GM23248 (cell line): ENCODE measurements around the gene PTPRE. TPM values are rescaled to one million over a fixed set of nuclear protein-coding genes. Genes with fewer than 3 reads are reported as not detected.
"Not testable (repeated sequence)": the region's sequence is repeated elsewhere in the genome, so short reads cannot be mapped to it uniquely, and the experiment has no call there.

Experiments
- DNase-seq: peaks from one replicate; pipeline ENCODE4 v3.0.0-alpha.2; 2015
- H2AFZ ChIP-seq: fragments of 200-600 bp; sonication (generic); 2 replicates; pipeline ENCODE4 v1.6.1; 2016; ENCODE audit warnings: antibody characterized with exemption
- H3F3A ChIP-seq: fragments of 200-600 bp; sonication (generic); 2 replicates; pipeline ENCODE4 v1.6.1; 2016; ENCODE audit warnings: mild to moderate bottlenecking, antibody characterized with exemption, mixed run types; ENCODE audit not compliant: insufficient read depth
- H3K27ac ChIP-seq: fragments of 200-600 bp; sonication (generic); 2 replicates; pipeline ENCODE4 v1.5.1; 2016; ENCODE audit warnings: mild to moderate bottlenecking
- H3K27me3 ChIP-seq: fragments of 200-600 bp; sonication (generic); replicated peaks from 2 replicates; pipeline ENCODE4 v1.6.1; 2016; ENCODE audit warnings: mild to moderate bottlenecking; ENCODE audit not compliant: insufficient read depth
- H3K36me3 ChIP-seq: fragments of 200-600 bp; sonication (generic); 2 replicates; pipeline ENCODE4 v1.6.1; 2016; ENCODE audit warnings: low read depth, mild to moderate bottlenecking
- H3K4me1 ChIP-seq: fragments of 200-600 bp; sonication (generic); 2 replicates; pipeline ENCODE4 v1.6.1; 2016; ENCODE audit warnings: mild to moderate bottlenecking; ENCODE audit not compliant: insufficient read depth
- H3K4me2 ChIP-seq: fragments of 200-600 bp; sonication (generic); one replicate; pipeline ENCODE4 v1.6.1; 2016; ENCODE audit warnings: mild to moderate bottlenecking; ENCODE audit not compliant: unreplicated experiment
- H3K4me3 ChIP-seq: fragments of 200-600 bp; sonication (generic); 2 replicates; pipeline ENCODE4 v1.5.1; 2016; ENCODE audit warnings: mild to moderate bottlenecking
- H3K79me2 ChIP-seq: fragments of 200-600 bp; sonication (generic); 2 replicates; pipeline ENCODE4 v1.6.1; 2016; ENCODE audit warnings: mild to moderate bottlenecking; ENCODE audit not compliant: insufficient read depth
- H3K9ac ChIP-seq: fragments of 200-600 bp; sonication (generic); 2 replicates; pipeline ENCODE4 v1.6.1; 2016; ENCODE audit warnings: mild to moderate bottlenecking
- H3K9me2 ChIP-seq: fragments of 200-600 bp; sonication (generic); 2 replicates; pipeline ENCODE4 v1.6.1; 2016; ENCODE audit warnings: mixed run types, mild to moderate bottlenecking, moderate library complexity; ENCODE audit not compliant: insufficient read depth
- H3K9me3 ChIP-seq: fragments of 200-600 bp; sonication (generic); one replicate; pipeline ENCODE4 v1.6.1; 2017; ENCODE audit warnings: low read depth
- H4K20me1 ChIP-seq: fragments of 200-600 bp; sonication (generic); 2 replicates; pipeline ENCODE4 v1.6.0; 2016; ENCODE audit not compliant: insufficient read depth
- EZH2 ChIP-seq: fragments of 200-600 bp; sonication (generic); IDR thresholded peaks from 2 replicates; pipeline ENCODE4 v1.6.1; 2018; ENCODE audit warnings: antibody characterized with exemption, mild to moderate bottlenecking; ENCODE audit not compliant: insufficient read depth, poor library complexity, severe bottlenecking
- EZH2phosphoT487 ChIP-seq: fragments of 200-600 bp; sonication (generic); IDR thresholded peaks from 2 replicates; pipeline ENCODE4 v1.6.1; 2018; ENCODE audit warnings: antibody characterized with exemption, moderate library complexity, mild to moderate bottlenecking, low read depth; ENCODE audit not compliant: insufficient read depth
- WGBS, 2 experiments: methylation state at CpG; one replicate each; pipeline ENCODE4 v1.1.6; 2015 to 2017; ENCODE audit warnings: low lambda C conversion rate in 2 of 2, low coverage in 1 of 2; ENCODE audit errors: missing lambda C conversion rate in 2 of 2; 5-methylcytosine and 5-hydroxymethylcytosine counted together
- in situ Hi-C: fragments of 300-500 bp; cut with MboI; formaldehyde crosslinking; loops from 2 replicates; pipeline ENCODE4 v1.15.0; 2020
- polyA plus RNA-seq: library from polyadenylated mRNA; unstranded; fragments of >200 nt; fragmentation: Nextera tagmentation; extraction: Ambion mirVana; gene quantifications from 2 replicates; pipeline ENCODE4 v1.2.1, GENCODE V29; 2016
- total RNA-seq: library from RNA; depleted of rRNA; stranded (reverse); fragments of >200 nt; shearing (Covaris generic); gene quantifications from 2 replicates; pipeline ENCODE4 v1.2.3, GENCODE V29; 2014

Gene PTPRE
- total and polyA plus RNA-seq, 2 experiments from 2014 or later, result 2.7 to 4.7 TPM

DNA sequence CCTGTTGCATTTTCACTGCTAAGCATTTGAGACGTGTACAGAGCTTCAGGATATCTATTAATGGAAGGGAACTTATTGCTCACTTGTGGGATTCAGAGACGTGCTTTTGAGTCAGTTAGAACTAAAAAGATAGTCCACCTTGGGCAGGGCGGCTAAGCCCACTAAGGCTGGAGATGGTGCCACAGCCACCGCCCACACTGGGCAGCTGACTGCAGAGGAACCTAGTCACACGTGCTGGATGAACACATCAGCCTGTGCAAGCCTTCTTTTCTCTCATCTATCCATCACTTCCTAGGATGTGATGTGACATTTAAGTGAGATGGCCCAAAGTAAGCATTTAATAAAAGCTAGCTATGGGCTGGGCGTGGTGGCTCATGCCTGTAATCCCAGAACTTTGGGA is 78.0 kb downstream of the PTPRE start:
- H3K9ac ChIP-seq, result no peak overlapping the region
- H3K9me2 ChIP-seq, result no peaks in the 10 kb centered on the region
- in situ Hi-C loops, result no loop called here
- H3K27ac ChIP-seq, result no peak overlapping the region
- H3F3A ChIP-seq, result 0 out of 2 replicates have a peak, but pooled peaks cover 4% of the 10 kb centered on the region
- no peak for TF ChIP-seq EZH2
- no peak for TF ChIP-seq EZH2phosphoT487
- no peaks in the 10 kb centered on the region for H3K9me3 ChIP-seq
- no peaks in the 10 kb centered on the region for H3K27me3 ChIP-seq
- WGBS, 2 experiments, result 80 to 81% methylated on average over 6 of the region's 6 CpGs
- no peak overlapping the region for H3K4me3 ChIP-seq
- no peak for DNase-seq
- no peak overlapping the region for H2AFZ ChIP-seq
- H4K20me1 ChIP-seq, result no peaks in the 10 kb centered on the region
- no peak overlapping the region for H3K4me2 ChIP-seq
- no peaks in the 10 kb centered on the region for H3K36me3 ChIP-seq
- no peaks in the 10 kb centered on the region for H3K79me2 ChIP-seq
- H3K4me1 ChIP-seq, result peaks cover 2% of the 10 kb centered on the region

DNA sequence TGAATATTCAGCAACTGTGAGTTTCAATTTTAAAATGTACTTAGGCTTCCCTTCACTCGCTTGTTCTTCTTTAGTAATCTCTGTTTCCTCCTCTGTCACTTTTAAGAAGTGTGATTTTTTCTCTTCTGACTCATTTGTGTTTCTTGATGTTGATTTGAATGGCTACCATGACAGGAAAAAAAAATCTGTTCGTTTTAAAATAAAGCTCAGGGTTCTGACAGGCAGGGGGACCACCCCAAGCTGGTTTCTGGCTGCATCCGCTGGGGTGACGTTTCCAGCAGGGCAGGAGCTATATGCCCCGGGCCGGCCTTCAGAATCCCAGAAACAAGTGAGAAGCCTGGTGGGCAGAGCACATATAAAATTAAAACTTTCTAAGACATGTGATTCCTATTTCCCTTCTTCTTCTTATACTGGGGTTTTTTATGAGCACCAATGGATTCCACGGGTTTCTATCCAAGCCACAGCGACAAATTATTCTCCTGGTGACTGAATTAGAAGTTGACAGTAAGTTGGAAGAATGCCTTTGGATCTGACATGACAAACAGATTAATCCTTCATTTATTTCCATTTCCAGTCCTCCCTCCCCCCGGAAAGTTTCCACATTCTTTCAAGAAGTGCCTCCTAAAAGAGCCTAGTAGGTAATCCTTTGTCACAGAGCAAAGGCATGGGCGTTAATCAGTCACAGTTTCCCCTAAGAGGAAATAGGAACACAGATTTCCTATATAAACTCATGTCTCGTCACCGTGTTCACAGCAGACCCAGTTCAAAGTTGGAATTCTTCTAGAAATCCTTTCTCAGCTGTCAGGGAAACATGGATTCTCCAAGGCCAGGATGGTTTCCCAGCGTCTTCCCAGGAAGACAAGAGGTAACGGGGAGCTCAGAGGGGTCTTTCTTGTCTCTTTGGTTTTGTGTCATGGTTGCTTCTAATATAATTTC is 79.9 kb downstream of the PTPRE start:
- Histone ChIP-seq H3F3A (peaks cover 20% of the 10 kb centered on the region), H3K9me2 (no peaks in the 10 kb centered on the region), H3K27ac (no peak overlapping the region), H2AFZ (no peak overlapping the region), H3K27me3 (no peaks in the 10 kb centered on the region), H3K4me2 (no peak overlapping the region), H3K9ac (no peak overlapping the region), H3K4me3 (no peak overlapping the region), H3K36me3 (no peaks in the 10 kb centered on the region), H4K20me1 (no peaks in the 10 kb centered on the region), H3K4me1 (peaks cover 18% of the 10 kb centered on the region), H3K79me2 (no peaks in the 10 kb centered on the region), H3K9me3 (no peaks in the 10 kb centered on the region)
- DNase-seq, result no peak
- in situ Hi-C loops, result no loop called here
- TF ChIP-seq EZH2, result no peak
- no peak for TF ChIP-seq EZH2phosphoT487
- WGBS, 2 experiments, result 59 to 66% methylated on average over 14 of the region's 14 CpGs

DNA sequence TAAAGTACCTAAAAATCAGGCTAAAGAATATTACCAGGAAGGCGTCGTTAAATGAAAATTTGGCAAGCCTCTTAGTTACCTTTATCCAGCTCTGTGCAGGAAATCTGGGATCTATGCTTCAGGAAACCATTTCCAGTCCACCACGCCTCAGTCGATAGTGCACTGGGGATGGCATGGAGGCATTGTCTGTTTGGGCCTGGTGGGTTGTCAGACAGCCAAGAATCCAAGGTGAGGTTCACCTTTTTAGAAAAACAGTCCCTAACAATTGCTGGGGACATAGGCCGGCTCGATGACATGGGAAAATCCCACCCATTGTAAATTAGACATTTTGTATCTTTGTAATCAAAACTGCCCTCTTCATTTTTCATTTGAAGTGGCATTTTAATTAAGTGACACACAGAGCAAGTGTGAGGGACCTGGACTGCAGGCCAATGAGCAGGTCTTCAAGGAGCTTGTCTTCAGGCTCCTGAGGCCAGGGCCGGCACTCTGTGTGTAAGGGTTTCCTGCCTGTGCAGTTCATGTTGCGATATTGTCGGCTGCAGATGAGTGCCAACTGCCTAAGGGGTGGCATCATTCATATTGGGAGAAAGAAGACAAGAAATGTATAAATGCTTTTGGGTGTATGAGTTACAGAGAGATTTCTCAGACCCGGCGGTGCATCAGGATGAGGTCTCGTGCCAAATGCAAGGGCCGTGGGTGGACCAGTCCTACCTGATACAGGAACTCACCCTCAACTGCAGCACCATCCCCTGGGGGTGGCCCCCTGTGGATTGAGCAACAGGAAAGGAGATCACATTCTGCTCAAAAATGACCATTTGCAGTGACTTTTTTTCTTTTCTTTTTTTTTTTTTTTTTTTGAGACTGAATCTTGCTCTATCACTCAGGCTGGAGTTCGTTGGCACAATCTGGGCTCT is 80.8 kb downstream of the PTPRE start:
- Histone ChIP-seq H3K27ac (no peak overlapping the region), H3K4me2 (no peak overlapping the region), H3K36me3 (no peaks in the 10 kb centered on the region), H4K20me1 (no peaks in the 10 kb centered on the region), H3K27me3 (no peaks in the 10 kb centered on the region), H3K9me3 (no peaks in the 10 kb centered on the region), H3K4me1 (peaks cover 24% of the 10 kb centered on the region), H2AFZ (no peak overlapping the region), H3K9ac (no peak overlapping the region), H3K4me3 (no peak overlapping the region), H3K9me2 (no peaks in the 10 kb centered on the region), H3F3A (peaks cover 30% of the 10 kb centered on the region), H3K79me2 (no peaks in the 10 kb centered on the region)
- in situ Hi-C loops, result no loop called here
- 89 to 93% methylated on average over 13 to 14 of the region's 14 CpGs for WGBS, 2 experiments
- no peak for DNase-seq
- TF ChIP-seq EZH2 (no peak), EZH2phosphoT487 (no peak)

DNA sequence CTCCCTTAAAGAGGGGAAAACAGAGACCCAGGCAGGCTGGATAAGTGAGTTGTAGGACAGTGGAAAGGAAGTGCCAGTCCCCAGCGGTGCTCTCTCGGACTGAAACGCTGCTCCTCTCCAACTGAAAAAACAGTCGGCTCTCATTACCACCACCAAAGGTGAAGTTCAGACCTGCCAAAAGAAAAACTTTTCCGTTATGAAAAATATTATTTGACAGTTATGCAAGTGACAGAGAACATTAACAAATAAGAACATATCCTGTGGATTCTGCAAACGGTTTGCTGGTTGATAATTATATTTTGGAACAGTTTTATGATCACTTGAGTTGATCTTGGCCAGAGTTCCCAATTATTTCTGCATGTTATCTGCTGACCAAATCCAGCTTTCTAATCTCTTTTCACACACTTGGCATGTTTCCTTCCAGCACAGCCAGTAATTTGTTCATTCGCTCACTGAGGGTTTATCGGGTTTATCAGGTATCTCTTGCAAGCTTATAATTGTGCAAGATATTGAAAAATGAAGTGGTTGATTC is 82.6 kb downstream of the PTPRE start:
- 74 to 81% methylated on average over 8 of the region's 8 CpGs for WGBS, 2 experiments
- Histone ChIP-seq H3K9me3 (no peaks in the 10 kb centered on the region), H2AFZ (no peak overlapping the region), H3K4me1 (peaks cover 24% of the 10 kb centered on the region), H3F3A (peaks cover 30% of the 10 kb centered on the region), H3K27me3 (no peaks in the 10 kb centered on the region), H3K36me3 (no peaks in the 10 kb centered on the region), H3K4me2 (no peak overlapping the region), H3K9me2 (no peaks in the 10 kb centered on the region), H3K4me3 (no peak overlapping the region), H3K27ac (peak overlapping the region; percentile 79; the same call in 1 of the 2 replicates), H3K79me2 (no peaks in the 10 kb centered on the region), H3K9ac (no peak overlapping the region), H4K20me1 (no peaks in the 10 kb centered on the region)
- DNase-seq, result no peak
- TF ChIP-seq EZH2 (no peak), EZH2phosphoT487 (no peak)
- in situ Hi-C loops, result no loop called here

DNA sequence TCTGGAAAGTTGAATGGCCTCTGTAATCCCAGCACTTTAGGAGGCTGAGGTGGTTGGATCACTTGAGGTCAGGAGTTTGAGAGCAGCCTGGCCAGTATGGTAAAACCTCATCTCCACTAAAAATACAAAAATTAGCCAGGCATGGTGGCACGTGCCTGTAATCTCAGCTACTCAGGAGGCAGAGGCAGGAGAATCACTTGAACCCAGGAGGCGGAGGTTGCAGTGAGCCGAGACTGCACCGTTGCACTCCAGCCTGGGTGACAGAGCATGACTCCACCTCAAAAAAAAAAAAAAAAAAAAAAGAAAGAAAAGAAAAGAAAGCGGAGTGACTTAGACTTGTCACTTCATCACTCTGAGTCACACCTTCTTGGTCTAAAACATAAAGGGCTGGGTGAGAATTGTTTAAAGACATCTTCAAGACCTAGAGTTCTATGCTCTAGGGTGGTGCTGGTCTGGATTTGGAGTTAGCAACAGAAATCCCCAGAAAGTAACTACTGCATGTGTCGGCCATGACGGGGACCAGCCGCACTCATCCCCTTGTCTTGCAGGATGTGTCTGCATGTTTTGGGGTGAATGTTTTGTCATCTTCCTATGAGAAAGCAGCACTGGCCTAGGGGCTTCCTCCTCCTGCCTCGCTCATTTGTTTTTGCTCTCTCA is 83.4 kb downstream of the PTPRE start:
- Histone ChIP-seq H2AFZ (peak overlapping the region; percentile 4; the same call in 1 of the 2 replicates), H3K9ac (peak overlapping the region; percentile 54), H3K4me1 (peaks cover 24% of the 10 kb centered on the region), H3K4me3 (peak overlapping the region; percentile 26; the same call in 1 of the 2 replicates), H3K4me2 (peak overlapping the region; percentile 51), H3F3A (peaks cover 30% of the 10 kb centered on the region), H3K27ac (peak overlapping the region; percentile 79)
- H3K27me3 ChIP-seq, H4K20me1 ChIP-seq, H3K9me3 ChIP-seq, H3K79me2 ChIP-seq, H3K36me3 ChIP-seq, H3K9me2 ChIP-seq, in situ Hi-C loops: not testable (repeated sequence)
- DNase-seq, result peak; percentile 80
- WGBS, 2 experiments, result 62 to 70% methylated on average over 9 of the region's 9 CpGs
